ENCODE data around the gene CDH12.
"Not testable (repeated sequence)": the region's sequence is repeated elsewhere in the genome, so short reads cannot be mapped to it uniquely, and the experiment has no call there.

- TF ChIP-seq, protein P1, sequence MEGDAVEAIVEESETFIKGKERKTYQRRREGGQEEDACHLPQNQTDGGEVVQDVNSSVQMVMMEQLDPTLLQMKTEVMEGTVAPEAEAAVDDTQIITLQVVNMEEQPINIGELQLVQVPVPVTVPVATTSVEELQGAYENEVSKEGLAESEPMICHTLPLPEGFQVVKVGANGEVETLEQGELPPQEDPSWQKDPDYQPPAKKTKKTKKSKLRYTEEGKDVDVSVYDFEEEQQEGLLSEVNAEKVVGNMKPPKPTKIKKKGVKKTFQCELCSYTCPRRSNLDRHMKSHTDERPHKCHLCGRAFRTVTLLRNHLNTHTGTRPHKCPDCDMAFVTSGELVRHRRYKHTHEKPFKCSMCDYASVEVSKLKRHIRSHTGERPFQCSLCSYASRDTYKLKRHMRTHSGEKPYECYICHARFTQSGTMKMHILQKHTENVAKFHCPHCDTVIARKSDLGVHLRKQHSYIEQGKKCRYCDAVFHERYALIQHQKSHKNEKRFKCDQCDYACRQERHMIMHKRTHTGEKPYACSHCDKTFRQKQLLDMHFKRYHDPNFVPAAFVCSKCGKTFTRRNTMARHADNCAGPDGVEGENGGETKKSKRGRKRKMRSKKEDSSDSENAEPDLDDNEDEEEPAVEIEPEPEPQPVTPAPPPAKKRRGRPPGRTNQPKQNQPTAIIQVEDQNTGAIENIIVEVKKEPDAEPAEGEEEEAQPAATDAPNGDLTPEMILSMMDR (IDR thresholded peaks at IDR 0.05) = not testable (repeated sequence)
- not testable (repeated sequence) for TF ChIP-seq POLR2A, POLR2AphosphoS5 (IDR thresholded peaks at IDR 0.05)
These were observed 688.0 kb downstream of the CDH12 start for GRCh38 chr5:22164910-22165748.

Data from suprapubic skin (tissue), 4 donors.